Esophagus squamous epithelium (tissue), 5 donors: ENCODE data around the gene LGI4. TPM values are rescaled to one million over a fixed set of nuclear protein-coding genes. Genes with fewer than 3 reads are reported as not detected.

Experiments
- DNase-seq: peaks from one replicate; lab custom pipeline; 2025; lab: John Stamatoyannopoulos, UW
- H3K27ac ChIP-seq, 4 donors: fragments of 200-600 bp; sonication (generic); one replicate each; pipeline ENCODE4 v1.5.1; 2016 to 2019; ENCODE audit warnings: mild to moderate bottlenecking in 1 of 4
- H3K27me3 ChIP-seq, 4 donors: fragments of 200-600 bp; sonication (generic); 1 replicate in 3 of 4; 2 replicates in 1 of 4; pipeline versions ENCODE4 v1.5.1 to v1.6.0; 2017 to 2021; ENCODE audit warnings: antibody characterized with exemption in 1 of 4
- H3K36me3 ChIP-seq, 3 donors: fragments of 200-600 bp; sonication (generic); one replicate each; pipeline ENCODE4 v1.5.1; 2016 to 2019
- H3K4me1 ChIP-seq, 3 donors: fragments of 200-600 bp; sonication (generic); one replicate each; pipeline ENCODE4 v1.5.1; 2017 to 2019
- H3K4me3 ChIP-seq, 4 donors: fragments of 200-600 bp; sonication (generic); 1 replicate in 3 of 4; 2 replicates in 1 of 4; pipeline ENCODE4 v1.5.1; 2016 to 2019; ENCODE audit warnings: mild to moderate bottlenecking in 2 of 4, moderate library complexity in 1 of 4
- H3K9me3 ChIP-seq, 3 donors: fragments of 200-600 bp; sonication (generic); one replicate each; pipeline ENCODE4 v1.5.1; 2016 to 2019
- CTCF ChIP-seq, 6 experiments: fragments of 450-650 bp in 4 of 6; fragments of 200-600 bp in 2 of 6; sonication (generic) in 2 of 6; IDR thresholded peaks; one replicate each; pipeline ENCODE4 v1.5.1; 2016 to 2019; ENCODE audit warnings: antibody characterized with exemption in 6 of 6, mild to moderate bottlenecking in 4 of 6, moderate library complexity in 4 of 6
- POLR2A ChIP-seq, 4 donors: fragments of 450-650 bp; IDR thresholded peaks; one replicate each; pipeline ENCODE4 v1.6.1; 2017; ENCODE audit warnings: antibody characterized with exemption in 4 of 4, mild to moderate bottlenecking in 4 of 4, moderate library complexity in 3 of 4
- WGBS, 2 donors: methylation state at CpG; one replicate each; pipeline ENCODE4 v1.1.5; 2018; 5-methylcytosine and 5-hydroxymethylcytosine counted together
- intact Hi-C: fragments of 100-400 bp; cut with DNase I; formaldehyde crosslinking; loops from one replicate; pipeline ENCODE4 v1.15.0; 2022
- total RNA-seq, 4 donors: library from RNA; depleted of rRNA; stranded (reverse); fragments of >200 nt; gene quantifications; one replicate each; pipeline ENCODE4 v1.1.0, GENCODE V29; 2016
- donor health status: DM: yes; HTN: yes; CAD: no.

LGI4 gene
- total RNA-seq, 4 donors from 2014 or later = 1.3 to 8.2 (median 1.6) TPM

GRCh38 chr19:35119091-35119490 is 15.8 kb downstream of the LGI4 start:
- 24 to 40% methylated on average over 2 to 5 of the region's 14 CpGs for WGBS, 2 donors
- intact Hi-C loops = no loop called here
- Histone ChIP-seq H3K9me3 (no peaks in the 10 kb centered on the region), H3K4me1 (peaks cover 48 to 96% (median 50%) of the 10 kb centered on the region in 3 donors), H3K27me3 (no peaks in the 10 kb centered on the region), H3K27ac (peak overlapping the region; percentile 87 to 95 (median 93)), H3K4me3 (peak overlapping the region; percentile 52 to 65 (median 58)), H3K36me3 (peaks cover 0 to 12% (median 0%) of the 10 kb centered on the region in 3 donors)
- no peak for TF ChIP-seq POLR2A (IDR thresholded peaks at IDR 0.05)
- no peak for TF ChIP-seq CTCF (IDR thresholded peaks at IDR 0.05)
- no peak for DNase-seq

- no peaks in the 10 kb centered on the region for H3K27me3 ChIP-seq
- peak in 2 of 4 donors; percentile 9 to 54 for TF ChIP-seq POLR2A (IDR thresholded peaks at IDR 0.05)
- no peak for TF ChIP-seq CTCF (IDR thresholded peaks at IDR 0.05)
- H3K27ac ChIP-seq = peak overlapping the region; percentile 91 to 95 (median 93)
- peak overlapping the region; percentile 52 to 65 (median 58) for H3K4me3 ChIP-seq
- intact Hi-C loops = no loop called here
- H3K4me1 ChIP-seq = peaks cover 41 to 96% (median 45%) of the 10 kb centered on the region in 3 donors
- DNase-seq = no peak
- peaks cover 0 to 12% (median 0%) of the 10 kb centered on the region in 3 donors for H3K36me3 ChIP-seq
- 36 to 44% methylated on average over 5 to 6 of the region's 13 CpGs for WGBS, 2 donors
- H3K9me3 ChIP-seq = no peaks in the 10 kb centered on the region
These were observed 16.4 kb downstream of the LGI4 start for GRCh38 chr19:35118268-35119020.

GRCh38 chr19:35117799-35118198 is 17.1 kb downstream of the LGI4 start:
- DNase-seq = no peak
- peak overlapping the region; percentile 91 to 95 (median 93) for H3K27ac ChIP-seq
- 32 to 43% methylated on average over 9 to 10 of the region's 11 CpGs for WGBS, 2 donors
- H3K27me3 ChIP-seq = no peaks in the 10 kb centered on the region
- peak overlapping the region; percentile 52 to 65 (median 58) for H3K4me3 ChIP-seq
- H3K36me3 ChIP-seq = peaks cover 0 to 12% (median 0%) of the 10 kb centered on the region in 3 donors
- intact Hi-C loops = no loop called here
- TF ChIP-seq CTCF (IDR thresholded peaks at IDR 0.05) (no peak), POLR2A (IDR thresholded peaks at IDR 0.05) (no peak)
- H3K4me1 ChIP-seq = peaks cover 35 to 96% (median 39%) of the 10 kb centered on the region in 3 donors
- no peaks in the 10 kb centered on the region for H3K9me3 ChIP-seq

- Histone ChIP-seq H3K4me3 (peak overlapping the region; percentile 52 to 65 (median 58)), H3K27ac (peak overlapping the region; percentile 91 to 95 (median 93)), H3K27me3 (no peaks in the 10 kb centered on the region), H3K9me3 (no peaks in the 10 kb centered on the region), H3K4me1 (peaks cover 28 to 96% (median 33%) of the 10 kb centered on the region in 3 donors), H3K36me3 (peaks cover 0 to 11% (median 0%) of the 10 kb centered on the region in 3 donors)
- no peak for TF ChIP-seq CTCF (IDR thresholded peaks at IDR 0.05)
- DNase-seq = no peak
- 30 to 34% methylated on average over 4 to 5 of the region's 8 CpGs for WGBS, 2 donors
- intact Hi-C loops = no loop called here
These were observed 17.7 kb downstream of the LGI4 start for GRCh38 chr19:35117116-35117515.
